Peyer's patch (tissue), 4 donors: ENCODE measurements around the gene CENPA.

ENCODE experiments used
- CTCF ChIP-seq, 6 experiments: fragments of 450-650 bp in 4 of 6; fragments of 200-600 bp in 2 of 6; sonication (generic) in 1 of 6; IDR thresholded peaks; one replicate each; pipeline ENCODE4 v1.5.1; 2017 to 2019; ENCODE audit warnings: antibody characterized with exemption in 6 of 6, mild to moderate bottlenecking in 3 of 6, moderate library complexity in 1 of 6
- POLR2A ChIP-seq, 2 donors: fragments of 450-650 bp; IDR thresholded peaks; one replicate each; pipeline ENCODE4 v1.5.1; 2017; ENCODE audit warnings: antibody characterized with exemption in 2 of 2, mild to moderate bottlenecking in 2 of 2, moderate library complexity in 2 of 2

GRCh38 chr2:26780203-26780760 lies 5.6 kb upstream of the CENPA start:
- TF ChIP-seq POLR2A (IDR thresholded peaks at IDR 0.05) (no peak), CTCF (IDR thresholded peaks at IDR 0.05) (no peak)
